GM12878 (cell line): ENCODE measurements around the gene WFDC13. TPM values are rescaled to one million over a fixed set of nuclear protein-coding genes. Genes with fewer than 3 reads are reported as not detected.

Source experiments
- ATAC-seq: fragments of 200-7000 bp; cut with Tn5 transposase; 3 replicates; pipeline ENCODE4 v1.9.1; 2020; ENCODE audit warnings: mild to moderate bottlenecking, moderate library complexity
- BruUV-seq: library from RNA; stranded (reverse); fragments of 400-500 nt; replicated peaks from 2 replicates; lab custom pipeline; 2021; lab: Mats Ljungman, UMichigan
- CTCF ChIA-PET: fragments of 300-600 bp; sonication (Branson Sonifier 250); formaldehyde crosslinking; extraction: SDS; loops from one replicate; lab custom pipeline; 2021; ENCODE audit warnings: inconsistent platforms; lab: Yijun Ruan, JAX
- POLR2A ChIA-PET: fragments of 350-600 bp; formaldehyde crosslinking; extraction: SDS; loops from one replicate; lab custom pipeline; 2021; ENCODE audit warnings: inconsistent platforms; lab: Charles Lee
- RAD21 ChIA-PET: fragments of 300-600 bp; sonication (Branson Sonifier 250); formaldehyde crosslinking; loops from one replicate; lab custom pipeline; 2023; ENCODE audit warnings: antibody characterized with exemption; ENCODE audit not compliant: unreplicated experiment; lab: Charles Lee
- SMC1A ChIA-PET: fragments of 300-600 bp; sonication (Branson Sonifier 250); formaldehyde crosslinking; loops from one replicate; lab custom pipeline; 2023; ENCODE audit not compliant: unreplicated experiment, uncharacterized antibody; lab: Charles Lee
- DNase-seq: peaks from one replicate; pipeline ENCODE4 v3.0.0-alpha.2; 2011; ENCODE audit warnings: low read depth, low spot score
- FAIRE-seq: peaks from 3 replicates; lab custom pipeline; 2011; peaks lifted over from hg19 to GRCh38; lab: Jason Lieb, UNC
- H2AFZ ChIP-seq: 2 replicates; pipeline ENCODE4 v1.6.0; 2011; ENCODE audit warnings: low read depth, low read length, control low read depth; ENCODE audit not compliant: control insufficient read depth
- H3K27ac ChIP-seq: 2 replicates; pipeline ENCODE4 v1.5.1; 2011; ENCODE audit warnings: control low read depth; ENCODE audit not compliant: control insufficient read depth, insufficient read depth
- H3K27me3 ChIP-seq, 2 experiments: replicated peaks in 1 of 2; 2 replicates each; pipeline versions ENCODE4 v1.6.0 to v1.6.1; 2011; ENCODE audit warnings: low read length in 1 of 2; ENCODE audit not compliant: control insufficient read depth in 2 of 2, insufficient read depth in 2 of 2
- H3K36me3 ChIP-seq, 2 experiments: 2 replicates each; pipeline ENCODE4 v1.5.1; 2011; ENCODE audit warnings: low read length in 1 of 2; ENCODE audit not compliant: control insufficient read depth in 2 of 2, insufficient read depth in 2 of 2
- H3K4me1 ChIP-seq: 2 replicates; pipeline ENCODE4 v1.6.1; 2011; ENCODE audit warnings: mild to moderate bottlenecking, low read length, moderate library complexity, mixed read lengths; ENCODE audit not compliant: control insufficient read depth, insufficient read depth
- H3K4me2 ChIP-seq: 2 replicates; pipeline ENCODE4 v1.6.0; 2011; ENCODE audit warnings: control low read depth; ENCODE audit not compliant: control insufficient read depth, insufficient read depth
- H3K4me3 ChIP-seq: fragments of 200-600 bp; sonication (generic); 2 replicates; pipeline ENCODE4 v1.5.1; 2016
- H3K79me2 ChIP-seq: 2 replicates; pipeline ENCODE4 v1.6.0; 2011; ENCODE audit warnings: low read length; ENCODE audit not compliant: control insufficient read depth, insufficient read depth
- H3K9ac ChIP-seq: 2 replicates; pipeline ENCODE4 v1.8.0; 2011; ENCODE audit warnings: low read length, control low read depth, mixed read lengths; ENCODE audit not compliant: control insufficient read depth, insufficient read depth
- H3K9me3 ChIP-seq: replicated peaks from 3 replicates; pipeline ENCODE4 v1.5.1; 2011; ENCODE audit warnings: mild to moderate bottlenecking, low read length; ENCODE audit not compliant: control insufficient read depth, insufficient read depth
- H4K20me1 ChIP-seq: 2 replicates; pipeline ENCODE4 v1.6.0; 2011; ENCODE audit not compliant: control insufficient read depth, insufficient read depth
- CREM ChIP-seq: IDR thresholded peaks from 2 replicates; pipeline ENCODE4 v1.6.1; 2014; ENCODE audit warnings: antibody characterized with exemption, low read depth
- HCFC1 ChIP-seq: fragments of 150-350 bp; IDR thresholded peaks from 2 replicates; pipeline ENCODE4 v1.6.1; 2014; ENCODE audit warnings: low read length
- IKZF2 ChIP-seq, 2 experiments: fragments of 450-650 bp; IDR thresholded peaks; 2 replicates each; pipeline ENCODE4 v1.6.1; 2017; ENCODE audit warnings: mild to moderate bottlenecking in 2 of 2, moderate library complexity in 2 of 2
- SREBF1 ChIP-seq: IDR thresholded peaks from 2 replicates; pipeline ENCODE4 v1.6.1; 2012; ENCODE audit warnings: mild to moderate bottlenecking, low read length
- SRF ChIP-seq, 2 experiments: IDR thresholded peaks; 2 replicates each; pipeline ENCODE4 v1.6.1; 2011; ENCODE audit warnings: low read depth in 2 of 2, low read length in 2 of 2, mild to moderate bottlenecking in 1 of 2, moderate library complexity in 1 of 2
- STAT1 ChIP-seq: fragments of 450-650 bp; conservative IDR thresholded peaks from 2 replicates; pipeline ENCODE4 v1.6.1; 2014; ENCODE audit warnings: antibody characterized with exemption, mild to moderate bottlenecking
- YY1 ChIP-seq: IDR thresholded peaks from 2 replicates; pipeline ENCODE4 v1.6.1; 2011; ENCODE audit warnings: low read depth, mild to moderate bottlenecking, low read length
- ZBED1 ChIP-seq: IDR thresholded peaks from 2 replicates; pipeline ENCODE4 v1.6.1; 2016; ENCODE audit warnings: borderline replicate concordance
- WGBS: methylation state at CpG from one replicate; pipeline ENCODE4 v1.1.6; 2016; ENCODE audit warnings: low lambda C conversion rate; ENCODE audit not compliant: insufficient replicate concordance, insufficient coverage; ENCODE audit errors: missing lambda C conversion rate; 5-methylcytosine and 5-hydroxymethylcytosine counted together
- in situ Hi-C: fragments of 300-500 bp; cut with MboI; formaldehyde crosslinking; loops from 9 replicates; pipeline ENCODE4 v1.14.3; 2018; ENCODE audit warnings: mixed read lengths
- intact Hi-C: fragments of 100-400 bp; cut with micrococcal nuclease; formaldehyde crosslinking; loops from one replicate; pipeline ENCODE4 v1.14.2; 2022; ENCODE audit not compliant: unreplicated experiment
- microRNA-seq: library from miRNA; unstranded; fragments of <30 nt; microRNA quantifications from one replicate; pipeline ENCODE4, GENCODE V29; 2018
- polyA plus RNA-seq, 11 experiments: library from polyadenylated mRNA; depleted of rRNA in 4 of 11; unstranded in 6 of 11; stranded (reverse) in 5 of 11; fragments of >200 nt; fragmentation: Nextera tagmentation in 4 of 11; fragmentation: Illumina TruSeq in 1 of 11; extraction: Ambion mirVana in 4 of 11; extraction: Trizol in 1 of 11; gene quantifications; 1 replicate in 1 of 11; 2 replicates in 10 of 11; pipeline versions ENCODE4 v1.2.1 to v1.2.3, GENCODE V29; 2011 to 2016; ENCODE audit warnings: inconsistent platforms in 2 of 11, missing spikeins in 2 of 11, low read depth in 1 of 11
- small RNA-seq: library from RNA; depleted of rRNA; stranded (forward); fragments of <200 nt; gene quantifications from one replicate; pipeline ENCODE3, GENCODE V24; 2014
- total RNA-seq, 4 experiments: library from RNA; depleted of rRNA in 3 of 4; stranded (reverse); fragments of >200 nt in 3 of 4; fragmentation: Illumina TruSeq in 1 of 4; extraction: Trizol in 1 of 4; gene quantifications; 2 replicates each; pipeline versions ENCODE4 v1.2.1 to v1.2.3, GENCODE V29; 2013 to 2021
- TF ChIP-seq, protein P1 (sequence below): IDR thresholded peaks from 2 replicates; pipeline ENCODE4 v1.6.1; 2012; ENCODE audit warnings: mild to moderate bottlenecking, low read depth, low read length
- TF ChIP-seq, protein P2 (sequence below): fragments of 450-650 bp; IDR thresholded peaks from 2 replicates; pipeline ENCODE4 v1.6.1; 2016; ENCODE audit warnings: mild to moderate bottlenecking

The WFDC13 gene
- total and polyA plus RNA-seq, 10 of the 15 experiments (the other 5 are each of a cell fraction or from before 2014, with no cell fraction given), result not detected

DNA sequence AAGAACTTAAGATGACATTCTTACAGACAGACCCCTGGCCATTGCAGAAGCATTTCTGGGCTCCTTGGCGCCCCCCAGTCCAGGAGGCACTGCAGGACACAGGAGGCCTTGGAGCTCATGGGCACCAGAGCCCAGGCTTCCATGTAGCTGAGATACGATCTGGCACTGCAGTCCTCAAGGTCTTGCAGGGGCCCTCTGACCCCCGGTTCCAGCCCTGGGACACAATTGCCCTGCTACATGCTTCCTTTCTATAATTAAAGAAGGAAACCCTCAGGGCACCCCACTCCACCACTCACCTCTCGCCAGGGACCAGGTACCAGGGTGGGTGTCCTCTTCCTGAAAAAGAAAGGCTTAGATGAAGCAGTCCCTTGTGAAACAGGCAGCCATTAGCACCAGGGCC lies 56.3 kb downstream of the WFDC13 start:
- Histone ChIP-seq H3K79me2 (no peaks in the 10 kb centered on the region), H2AFZ (no peak overlapping the region), H3K27ac (no peak overlapping the region), H3K4me2 (no peak overlapping the region), H3K36me3 (no peaks in the 10 kb centered on the region), H3K9ac (no peak overlapping the region), H3K27me3 (no peaks in the 10 kb centered on the region), H4K20me1 (no peaks in the 10 kb centered on the region), H3K4me1 (no peaks in the 10 kb centered on the region), H3K9me3 (no peaks in the 10 kb centered on the region), H3K4me3 (no peak overlapping the region)
- POLR2A ChIA-PET, result no interaction called here
- SMC1A ChIA-PET, result no interaction called here
- no peak for FAIRE-seq
- CTCF ChIA-PET, result no interaction called here
- WGBS, result 26% methylated on average over 4 of the region's 4 CpGs
- in situ Hi-C loops, result no loop called here
- BruUV-seq, result no TSS peak
- RAD21 ChIA-PET, result no interaction called here
- no peak for DNase-seq
- intact Hi-C loops, result no loop called here
- ATAC-seq, result no peak
- TF ChIP-seq HCFC1 (no peak), IKZF2 (IDR thresholded peaks at IDR 0.05) (no peak), CREM (no peak), ZBED1 (no peak), SRF (IDR thresholded peaks at IDR 0.05; ENCODE audit: low read depth in 2 of 2, low read length in 2 of 2) (no peak), STAT1 (no peak), YY1 (no peak), SREBF1 (no peak)
- TF ChIP-seq, protein P1, sequence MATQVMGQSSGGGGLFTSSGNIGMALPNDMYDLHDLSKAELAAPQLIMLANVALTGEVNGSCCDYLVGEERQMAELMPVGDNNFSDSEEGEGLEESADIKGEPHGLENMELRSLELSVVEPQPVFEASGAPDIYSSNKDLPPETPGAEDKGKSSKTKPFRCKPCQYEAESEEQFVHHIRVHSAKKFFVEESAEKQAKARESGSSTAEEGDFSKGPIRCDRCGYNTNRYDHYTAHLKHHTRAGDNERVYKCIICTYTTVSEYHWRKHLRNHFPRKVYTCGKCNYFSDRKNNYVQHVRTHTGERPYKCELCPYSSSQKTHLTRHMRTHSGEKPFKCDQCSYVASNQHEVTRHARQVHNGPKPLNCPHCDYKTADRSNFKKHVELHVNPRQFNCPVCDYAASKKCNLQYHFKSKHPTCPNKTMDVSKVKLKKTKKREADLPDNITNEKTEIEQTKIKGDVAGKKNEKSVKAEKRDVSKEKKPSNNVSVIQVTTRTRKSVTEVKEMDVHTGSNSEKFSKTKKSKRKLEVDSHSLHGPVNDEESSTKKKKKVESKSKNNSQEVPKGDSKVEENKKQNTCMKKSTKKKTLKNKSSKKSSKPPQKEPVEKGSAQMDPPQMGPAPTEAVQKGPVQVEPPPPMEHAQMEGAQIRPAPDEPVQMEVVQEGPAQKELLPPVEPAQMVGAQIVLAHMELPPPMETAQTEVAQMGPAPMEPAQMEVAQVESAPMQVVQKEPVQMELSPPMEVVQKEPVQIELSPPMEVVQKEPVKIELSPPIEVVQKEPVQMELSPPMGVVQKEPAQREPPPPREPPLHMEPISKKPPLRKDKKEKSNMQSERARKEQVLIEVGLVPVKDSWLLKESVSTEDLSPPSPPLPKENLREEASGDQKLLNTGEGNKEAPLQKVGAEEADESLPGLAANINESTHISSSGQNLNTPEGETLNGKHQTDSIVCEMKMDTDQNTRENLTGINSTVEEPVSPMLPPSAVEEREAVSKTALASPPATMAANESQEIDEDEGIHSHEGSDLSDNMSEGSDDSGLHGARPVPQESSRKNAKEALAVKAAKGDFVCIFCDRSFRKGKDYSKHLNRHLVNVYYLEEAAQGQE, result no peak
- TF ChIP-seq, protein P2, sequence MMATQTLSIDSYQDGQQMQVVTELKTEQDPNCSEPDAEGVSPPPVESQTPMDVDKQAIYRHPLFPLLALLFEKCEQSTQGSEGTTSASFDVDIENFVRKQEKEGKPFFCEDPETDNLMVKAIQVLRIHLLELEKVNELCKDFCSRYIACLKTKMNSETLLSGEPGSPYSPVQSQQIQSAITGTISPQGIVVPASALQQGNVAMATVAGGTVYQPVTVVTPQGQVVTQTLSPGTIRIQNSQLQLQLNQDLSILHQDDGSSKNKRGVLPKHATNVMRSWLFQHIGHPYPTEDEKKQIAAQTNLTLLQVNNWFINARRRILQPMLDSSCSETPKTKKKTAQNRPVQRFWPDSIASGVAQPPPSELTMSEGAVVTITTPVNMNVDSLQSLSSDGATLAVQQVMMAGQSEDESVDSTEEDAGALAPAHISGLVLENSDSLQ, result no peak

Small RNA genes within 50 kb of the gene (microRNA-seq; reads per million reads assigned to microRNA genes)
- gene MIR3617, result not detected

Small RNA genes within 50 kb of the gene (small RNA-seq; reads per million reads assigned to genes)
- gene MIR3617 (not detected), gene SPINT5P (not detected)

Other genes with a start within 250 kb of the WFDC13 start
Only the 7 nearest of the 23 such genes appear.
- gene WFDC10A, start 72.3 kb upstream of the WFDC13 start, total RNA-seq (2014; rRNA removed), result not detected in 2 replicates
- not detected in 2 replicates for gene WFDC10A, start 72.3 kb upstream of the WFDC13 start, total RNA-seq (2014; rRNA removed; fragmentation: Illumina TruSeq; extraction: Trizol)
- not detected in 2 replicates for gene WFDC10A, start 72.3 kb upstream of the WFDC13 start, total RNA-seq (2021)
- gene WFDC10A, start 72.3 kb upstream of the WFDC13 start, polyA plus RNA-seq (2011; rRNA removed), result not detected in 2 replicates
- not detected in 2 replicates for gene WFDC10A, start 72.3 kb upstream of the WFDC13 start, polyA plus RNA-seq (2014; fragmentation: Illumina TruSeq; extraction: Trizol)
- gene WFDC10A, start 72.3 kb upstream of the WFDC13 start, polyA plus RNA-seq (2014; fragmentation: Nextera tagmentation; extraction: Ambion mirVana), result not detected
- not detected in 2 replicates for gene WFDC10A, start 72.3 kb upstream of the WFDC13 start, polyA plus RNA-seq (2014; rRNA removed)
- gene WFDC10A, start 72.3 kb upstream of the WFDC13 start, polyA plus RNA-seq (2016; fragmentation: Nextera tagmentation; extraction: Ambion mirVana), result not detected
- gene WFDC9, start 70.8 kb upstream of the WFDC13 start, total RNA-seq (2014; rRNA removed), result not detected in 2 replicates
- not detected in 2 replicates for gene WFDC9, start 70.8 kb upstream of the WFDC13 start, total RNA-seq (2014; rRNA removed; fragmentation: Illumina TruSeq; extraction: Trizol)
- gene WFDC9, start 70.8 kb upstream of the WFDC13 start, total RNA-seq (2021), result not detected in 2 replicates
- gene WFDC9, start 70.8 kb upstream of the WFDC13 start, polyA plus RNA-seq (2011; rRNA removed), result not detected in 2 replicates
- not detected in 2 replicates for gene WFDC9, start 70.8 kb upstream of the WFDC13 start, polyA plus RNA-seq (2014; fragmentation: Illumina TruSeq; extraction: Trizol)
- not detected for gene WFDC9, start 70.8 kb upstream of the WFDC13 start, polyA plus RNA-seq (2014; fragmentation: Nextera tagmentation; extraction: Ambion mirVana)
- not detected in 2 replicates for gene WFDC9, start 70.8 kb upstream of the WFDC13 start, polyA plus RNA-seq (2014; rRNA removed)
- gene WFDC9, start 70.8 kb upstream of the WFDC13 start, polyA plus RNA-seq (2016; fragmentation: Nextera tagmentation; extraction: Ambion mirVana), result not detected
- not detected in 2 replicates for gene WFDC11, start 31.8 kb upstream of the WFDC13 start, total RNA-seq (2014; rRNA removed)
- not detected in 2 replicates for gene WFDC11, start 31.8 kb upstream of the WFDC13 start, total RNA-seq (2014; rRNA removed; fragmentation: Illumina TruSeq; extraction: Trizol)
- not detected in 2 replicates for gene WFDC11, start 31.8 kb upstream of the WFDC13 start, total RNA-seq (2021)
- not detected in 2 replicates for gene WFDC11, start 31.8 kb upstream of the WFDC13 start, polyA plus RNA-seq (2011; rRNA removed)
- gene WFDC11, start 31.8 kb upstream of the WFDC13 start, polyA plus RNA-seq (2014; fragmentation: Illumina TruSeq; extraction: Trizol), result not detected in 2 replicates
- not detected for gene WFDC11, start 31.8 kb upstream of the WFDC13 start, polyA plus RNA-seq (2014; fragmentation: Nextera tagmentation; extraction: Ambion mirVana)
- gene WFDC11, start 31.8 kb upstream of the WFDC13 start, polyA plus RNA-seq (2014; rRNA removed), result not detected in 2 replicates
- gene WFDC11, start 31.8 kb upstream of the WFDC13 start, polyA plus RNA-seq (2016; fragmentation: Nextera tagmentation; extraction: Ambion mirVana), result not detected
- gene WFDC10B, start 3.0 kb downstream of the WFDC13 start, total RNA-seq (2014; rRNA removed), result not detected in 2 replicates
- gene WFDC10B, start 3.0 kb downstream of the WFDC13 start, total RNA-seq (2014; rRNA removed; fragmentation: Illumina TruSeq; extraction: Trizol), result not detected in 2 replicates
- gene WFDC10B, start 3.0 kb downstream of the WFDC13 start, total RNA-seq (2021), result not detected in 2 replicates
- not detected in 2 replicates for gene WFDC10B, start 3.0 kb downstream of the WFDC13 start, polyA plus RNA-seq (2011; rRNA removed)
- not detected in 2 replicates for gene WFDC10B, start 3.0 kb downstream of the WFDC13 start, polyA plus RNA-seq (2014; fragmentation: Illumina TruSeq; extraction: Trizol)
- gene WFDC10B, start 3.0 kb downstream of the WFDC13 start, polyA plus RNA-seq (2014; fragmentation: Nextera tagmentation; extraction: Ambion mirVana), result not detected
- gene WFDC10B, start 3.0 kb downstream of the WFDC13 start, polyA plus RNA-seq (2014; rRNA removed), result not detected in 2 replicates
- not detected for gene WFDC10B, start 3.0 kb downstream of the WFDC13 start, polyA plus RNA-seq (2016; fragmentation: Nextera tagmentation; extraction: Ambion mirVana)
- not detected in 2 replicates for gene SPINT4, start 20.3 kb downstream of the WFDC13 start, total RNA-seq (2014; rRNA removed)
- gene SPINT4, start 20.3 kb downstream of the WFDC13 start, total RNA-seq (2014; rRNA removed; fragmentation: Illumina TruSeq; extraction: Trizol), result not detected in 2 replicates
- not detected in 2 replicates for gene SPINT4, start 20.3 kb downstream of the WFDC13 start, total RNA-seq (2021)
- not detected in 2 replicates for gene SPINT4, start 20.3 kb downstream of the WFDC13 start, polyA plus RNA-seq (2011; rRNA removed)
- gene SPINT4, start 20.3 kb downstream of the WFDC13 start, polyA plus RNA-seq (2014; fragmentation: Illumina TruSeq; extraction: Trizol), result not detected in 2 replicates
- gene SPINT4, start 20.3 kb downstream of the WFDC13 start, polyA plus RNA-seq (2014; fragmentation: Nextera tagmentation; extraction: Ambion mirVana), result not detected
- gene SPINT4, start 20.3 kb downstream of the WFDC13 start, polyA plus RNA-seq (2014; rRNA removed), result not detected in 2 replicates
- not detected for gene SPINT4, start 20.3 kb downstream of the WFDC13 start, polyA plus RNA-seq (2016; fragmentation: Nextera tagmentation; extraction: Ambion mirVana)
- not detected in 2 replicates for gene WFDC3, start 89.8 kb downstream of the WFDC13 start, total RNA-seq (2014; rRNA removed)
- not detected in 2 replicates for gene WFDC3, start 89.8 kb downstream of the WFDC13 start, total RNA-seq (2014; rRNA removed; fragmentation: Illumina TruSeq; extraction: Trizol)
- not detected in 2 replicates for gene WFDC3, start 89.8 kb downstream of the WFDC13 start, total RNA-seq (2021)
- gene WFDC3, start 89.8 kb downstream of the WFDC13 start, polyA plus RNA-seq (2011; rRNA removed), result not detected in 2 replicates
- 0.21 TPM in 1 of 2 replicates, not detected in the other for gene WFDC3, start 89.8 kb downstream of the WFDC13 start, polyA plus RNA-seq (2014; fragmentation: Illumina TruSeq; extraction: Trizol)
- not detected for gene WFDC3, start 89.8 kb downstream of the WFDC13 start, polyA plus RNA-seq (2014; fragmentation: Nextera tagmentation; extraction: Ambion mirVana)
- gene WFDC3, start 89.8 kb downstream of the WFDC13 start, polyA plus RNA-seq (2014; rRNA removed), result not detected in 2 replicates
- gene WFDC3, start 89.8 kb downstream of the WFDC13 start, polyA plus RNA-seq (2016; fragmentation: Nextera tagmentation; extraction: Ambion mirVana), result under 1 TPM; 0.30 to 0.51 TPM
- gene DNTTIP1, start 89.9 kb downstream of the WFDC13 start, total RNA-seq (2014; rRNA removed), result 19.7 and 23.8 TPM in 2 replicates
- gene DNTTIP1, start 89.9 kb downstream of the WFDC13 start, total RNA-seq (2014; rRNA removed; fragmentation: Illumina TruSeq; extraction: Trizol), result 16.4 and 19.8 TPM in 2 replicates
- gene DNTTIP1, start 89.9 kb downstream of the WFDC13 start, total RNA-seq (2021), result 25.0 and 29.0 TPM in 2 replicates
- 21.5 and 33.7 TPM in 2 replicates for gene DNTTIP1, start 89.9 kb downstream of the WFDC13 start, polyA plus RNA-seq (2011; rRNA removed)
- 28.8 and 35.4 TPM in 2 replicates for gene DNTTIP1, start 89.9 kb downstream of the WFDC13 start, polyA plus RNA-seq (2014; fragmentation: Illumina TruSeq; extraction: Trizol)
- 10 to 100 TPM in 1 of 2 experiments, 1 to 10 TPM in 1; 7.9 to 18.7 TPM for gene DNTTIP1, start 89.9 kb downstream of the WFDC13 start, polyA plus RNA-seq (2014; fragmentation: Nextera tagmentation; extraction: Ambion mirVana)
- 46.2 and 46.7 TPM in 2 replicates for gene DNTTIP1, start 89.9 kb downstream of the WFDC13 start, polyA plus RNA-seq (2014; rRNA removed)
- 10 to 100 TPM; 51.0 to 51.3 TPM for gene DNTTIP1, start 89.9 kb downstream of the WFDC13 start, polyA plus RNA-seq (2016; fragmentation: Nextera tagmentation; extraction: Ambion mirVana)